Gastrocnemius medialis (tissue), 4 donors: ENCODE measurements around the gene USH1C.

Source experiments
- POLR2A ChIP-seq, 2 donors: fragments of 450-650 bp; IDR thresholded peaks; one replicate each; pipeline ENCODE4 v1.6.1; 2017; ENCODE audit warnings: antibody characterized with exemption in 2 of 2, mild to moderate bottlenecking in 2 of 2, moderate library complexity in 2 of 2
- TF ChIP-seq, protein P1 (sequence below), 5 experiments: fragments of 450-650 bp in 3 of 5; fragments of 200-600 bp in 2 of 5; sonication (generic) in 2 of 5; IDR thresholded peaks in 4 of 5; conservative IDR thresholded peaks in 1 of 5; 1 replicate in 4 of 5; 2 replicates in 1 of 5; pipeline ENCODE4 v1.5.1; 2016 to 2019; ENCODE audit warnings: antibody characterized with exemption in 5 of 5, mild to moderate bottlenecking in 3 of 5, moderate library complexity in 3 of 5

DNA sequence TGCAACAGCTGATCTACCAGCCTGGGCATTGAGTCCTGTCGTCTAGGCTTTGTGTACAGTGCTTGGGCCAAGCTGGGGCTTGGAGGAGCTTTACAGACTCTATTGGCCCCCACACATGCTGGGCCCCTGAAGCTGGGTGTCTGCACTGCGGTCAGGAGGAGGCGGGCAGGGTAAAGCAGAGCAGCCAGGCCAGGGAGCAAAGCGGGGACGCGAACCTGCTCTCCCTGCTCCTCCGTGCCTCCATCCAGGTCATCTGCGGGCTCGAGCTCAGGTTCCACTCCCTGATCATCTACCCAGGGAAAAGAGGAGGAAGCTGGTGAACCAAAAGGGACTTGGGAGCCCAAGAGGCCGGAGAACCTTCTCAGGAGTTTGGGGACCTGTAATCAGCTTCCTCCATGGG lies 27.0 kb downstream of the USH1C start:
- TF ChIP-seq, protein P1, sequence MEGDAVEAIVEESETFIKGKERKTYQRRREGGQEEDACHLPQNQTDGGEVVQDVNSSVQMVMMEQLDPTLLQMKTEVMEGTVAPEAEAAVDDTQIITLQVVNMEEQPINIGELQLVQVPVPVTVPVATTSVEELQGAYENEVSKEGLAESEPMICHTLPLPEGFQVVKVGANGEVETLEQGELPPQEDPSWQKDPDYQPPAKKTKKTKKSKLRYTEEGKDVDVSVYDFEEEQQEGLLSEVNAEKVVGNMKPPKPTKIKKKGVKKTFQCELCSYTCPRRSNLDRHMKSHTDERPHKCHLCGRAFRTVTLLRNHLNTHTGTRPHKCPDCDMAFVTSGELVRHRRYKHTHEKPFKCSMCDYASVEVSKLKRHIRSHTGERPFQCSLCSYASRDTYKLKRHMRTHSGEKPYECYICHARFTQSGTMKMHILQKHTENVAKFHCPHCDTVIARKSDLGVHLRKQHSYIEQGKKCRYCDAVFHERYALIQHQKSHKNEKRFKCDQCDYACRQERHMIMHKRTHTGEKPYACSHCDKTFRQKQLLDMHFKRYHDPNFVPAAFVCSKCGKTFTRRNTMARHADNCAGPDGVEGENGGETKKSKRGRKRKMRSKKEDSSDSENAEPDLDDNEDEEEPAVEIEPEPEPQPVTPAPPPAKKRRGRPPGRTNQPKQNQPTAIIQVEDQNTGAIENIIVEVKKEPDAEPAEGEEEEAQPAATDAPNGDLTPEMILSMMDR (IDR thresholded peaks at IDR 0.05 in 4 of 5, conservative IDR thresholded peaks at IDR 0.05 in 1 of 5), result no peak
- TF ChIP-seq POLR2A (IDR thresholded peaks at IDR 0.05), result no peak
